ENCODE results near the gene ARL8A.

ARL8A gene

DNA sequence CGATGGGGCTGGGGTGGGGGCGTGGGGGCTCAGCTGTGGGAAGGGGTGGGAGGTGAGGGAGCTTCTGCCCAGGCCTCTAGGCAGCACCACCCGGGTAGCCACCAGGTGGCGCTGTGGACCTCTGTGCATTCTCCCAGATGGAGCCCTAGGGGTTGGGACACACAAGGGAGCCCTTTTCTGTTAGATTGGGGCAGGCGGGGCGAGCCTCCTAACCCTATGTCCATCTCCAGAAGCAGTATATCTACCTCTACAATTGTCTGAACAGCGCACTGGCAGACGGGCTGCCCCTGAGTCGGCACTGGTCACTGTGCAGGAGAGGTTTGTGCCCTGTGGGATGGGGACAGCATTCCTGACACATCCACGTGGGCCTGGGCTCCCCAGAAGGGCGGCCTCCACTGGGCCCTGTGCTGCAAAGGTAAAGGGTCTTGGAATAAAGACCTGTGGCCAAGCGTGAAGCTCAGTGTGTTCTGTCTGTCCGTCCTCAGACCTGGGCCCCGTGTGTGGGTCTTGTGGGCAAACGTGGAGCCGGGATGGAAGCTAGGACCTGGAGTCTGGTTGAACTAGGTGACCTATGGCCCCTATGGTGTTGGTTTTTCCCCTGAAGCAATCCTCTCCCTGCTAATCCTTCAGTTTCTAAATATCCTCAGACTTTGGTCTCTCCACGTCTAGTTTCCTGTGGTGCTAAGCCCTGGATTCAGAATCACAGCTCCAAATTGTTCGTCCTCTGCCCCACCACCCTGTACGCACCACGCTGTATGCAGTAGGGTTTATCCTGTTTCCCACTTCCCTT, 44.7 kb upstream of the ARL8A start:
- Histone ChIP-seq H3K27ac (ENCODE audit: low read length) (no peak overlapping the region), H3K4me3 (ENCODE audit: low read length) (no peak overlapping the region), H2AFZ (ENCODE audit: low read length) (no peak overlapping the region), H3K9me3 (replicated peaks; ENCODE audit: insufficient read depth, low read length) (no peaks in the 10 kb centered on the region), H3K79me2 (ENCODE audit: low read length) (no peaks in the 10 kb centered on the region), H3F3A (ENCODE audit: insufficient read depth, low read length) (no peaks in the 10 kb centered on the region), H3K4me1 (ENCODE audit: low read length) (no peaks in the 10 kb centered on the region), H3K4me2 (ENCODE audit: low read depth, low read length) (no peak overlapping the region), H3K9me2 (replicated peaks; ENCODE audit: insufficient read depth, low read length) (no peaks in the 10 kb centered on the region), H4K20me1 (ENCODE audit: insufficient read depth, low read length) (no peaks in the 10 kb centered on the region), H3K27me3 (replicated peaks; ENCODE audit: insufficient read depth, low read length) (peaks cover 66% of the 10 kb centered on the region), H3K9ac (ENCODE audit: low read length) (no peak overlapping the region), H3K36me3 (replicated peaks; ENCODE audit: insufficient read depth, low read length) (no peaks in the 10 kb centered on the region)
- peak; percentile 83 for DNase-seq
- TF ChIP-seq, protein P1, sequence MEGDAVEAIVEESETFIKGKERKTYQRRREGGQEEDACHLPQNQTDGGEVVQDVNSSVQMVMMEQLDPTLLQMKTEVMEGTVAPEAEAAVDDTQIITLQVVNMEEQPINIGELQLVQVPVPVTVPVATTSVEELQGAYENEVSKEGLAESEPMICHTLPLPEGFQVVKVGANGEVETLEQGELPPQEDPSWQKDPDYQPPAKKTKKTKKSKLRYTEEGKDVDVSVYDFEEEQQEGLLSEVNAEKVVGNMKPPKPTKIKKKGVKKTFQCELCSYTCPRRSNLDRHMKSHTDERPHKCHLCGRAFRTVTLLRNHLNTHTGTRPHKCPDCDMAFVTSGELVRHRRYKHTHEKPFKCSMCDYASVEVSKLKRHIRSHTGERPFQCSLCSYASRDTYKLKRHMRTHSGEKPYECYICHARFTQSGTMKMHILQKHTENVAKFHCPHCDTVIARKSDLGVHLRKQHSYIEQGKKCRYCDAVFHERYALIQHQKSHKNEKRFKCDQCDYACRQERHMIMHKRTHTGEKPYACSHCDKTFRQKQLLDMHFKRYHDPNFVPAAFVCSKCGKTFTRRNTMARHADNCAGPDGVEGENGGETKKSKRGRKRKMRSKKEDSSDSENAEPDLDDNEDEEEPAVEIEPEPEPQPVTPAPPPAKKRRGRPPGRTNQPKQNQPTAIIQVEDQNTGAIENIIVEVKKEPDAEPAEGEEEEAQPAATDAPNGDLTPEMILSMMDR (IDR thresholded peaks at IDR 0.05; ENCODE audit: low read length) = peak; percentile 72
- TF ChIP-seq EZH2phosphoT487 (IDR thresholded peaks at IDR 0.05; ENCODE audit: low read length) (no peak), EZH2 (optimal IDR thresholded peaks at IDR 0.05; ENCODE audit: low read depth, low read length) (no peak)

DNA sequence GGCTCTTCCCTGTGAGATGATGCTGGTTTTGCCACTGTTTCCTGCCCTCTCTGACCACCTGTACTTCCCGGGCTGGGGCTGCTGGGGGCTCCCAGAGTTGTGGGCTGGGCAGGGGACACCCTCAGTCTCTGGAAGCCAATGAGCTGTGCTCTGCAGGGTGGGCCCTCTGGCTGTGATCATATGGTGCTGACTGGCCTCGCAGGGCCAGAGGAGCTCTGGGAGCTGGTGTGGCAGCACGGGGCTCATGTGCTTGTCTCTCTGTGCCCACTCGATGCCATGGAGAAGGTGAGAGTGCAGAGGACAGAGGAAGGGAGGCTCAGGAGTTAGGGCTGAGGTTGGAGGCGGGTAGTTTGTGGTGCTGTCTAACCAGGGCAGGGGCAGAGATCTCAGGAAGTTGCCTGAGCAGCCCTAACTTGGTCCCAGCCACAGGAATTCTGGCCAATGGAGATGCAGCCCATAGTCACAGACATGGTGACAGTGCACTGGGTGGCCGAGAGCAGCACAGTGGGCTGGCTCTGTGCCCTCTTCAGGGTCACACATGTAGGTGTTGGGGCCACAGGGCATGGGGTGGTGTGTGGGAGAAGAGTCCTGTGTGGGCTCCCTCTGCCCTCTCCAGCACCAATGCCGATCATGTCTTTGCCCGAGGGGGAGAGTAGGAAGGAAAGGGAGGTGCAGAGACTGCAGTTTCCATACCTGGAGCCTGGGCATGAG, 43.3 kb upstream of the ARL8A start:
- DNase-seq = no peak
- no peaks in the 10 kb centered on the region for H4K20me1 ChIP-seq (ENCODE audit: insufficient read depth, low read length)
- H3K4me2 ChIP-seq (ENCODE audit: low read depth, low read length) = no peak overlapping the region
- no peaks in the 10 kb centered on the region for H3K79me2 ChIP-seq (ENCODE audit: low read length)
- peaks cover 52% of the 10 kb centered on the region for H3K27me3 ChIP-seq (replicated peaks; ENCODE audit: insufficient read depth, low read length)
- no peak for TF ChIP-seq EZH2phosphoT487 (IDR thresholded peaks at IDR 0.05; ENCODE audit: low read length)
- TF ChIP-seq, protein P1 (IDR thresholded peaks at IDR 0.05; ENCODE audit: low read length) = no peak
- no peak for TF ChIP-seq EZH2 (optimal IDR thresholded peaks at IDR 0.05; ENCODE audit: low read depth, low read length)
- H3K4me3 ChIP-seq (ENCODE audit: low read length) = no peak overlapping the region
- no peaks in the 10 kb centered on the region for H3K9me2 ChIP-seq (replicated peaks; ENCODE audit: insufficient read depth, low read length)
- H3K9me3 ChIP-seq (replicated peaks; ENCODE audit: insufficient read depth, low read length) = no peaks in the 10 kb centered on the region
- no peaks in the 10 kb centered on the region for H3F3A ChIP-seq (ENCODE audit: insufficient read depth, low read length)
- H2AFZ ChIP-seq (ENCODE audit: low read length) = no peak overlapping the region
- H3K27ac ChIP-seq (ENCODE audit: low read length) = no peak overlapping the region
- H3K9ac ChIP-seq (ENCODE audit: low read length) = no peak overlapping the region
- no peaks in the 10 kb centered on the region for H3K36me3 ChIP-seq (replicated peaks; ENCODE audit: insufficient read depth, low read length)
- no peaks in the 10 kb centered on the region for H3K4me1 ChIP-seq (ENCODE audit: low read length)

DNA sequence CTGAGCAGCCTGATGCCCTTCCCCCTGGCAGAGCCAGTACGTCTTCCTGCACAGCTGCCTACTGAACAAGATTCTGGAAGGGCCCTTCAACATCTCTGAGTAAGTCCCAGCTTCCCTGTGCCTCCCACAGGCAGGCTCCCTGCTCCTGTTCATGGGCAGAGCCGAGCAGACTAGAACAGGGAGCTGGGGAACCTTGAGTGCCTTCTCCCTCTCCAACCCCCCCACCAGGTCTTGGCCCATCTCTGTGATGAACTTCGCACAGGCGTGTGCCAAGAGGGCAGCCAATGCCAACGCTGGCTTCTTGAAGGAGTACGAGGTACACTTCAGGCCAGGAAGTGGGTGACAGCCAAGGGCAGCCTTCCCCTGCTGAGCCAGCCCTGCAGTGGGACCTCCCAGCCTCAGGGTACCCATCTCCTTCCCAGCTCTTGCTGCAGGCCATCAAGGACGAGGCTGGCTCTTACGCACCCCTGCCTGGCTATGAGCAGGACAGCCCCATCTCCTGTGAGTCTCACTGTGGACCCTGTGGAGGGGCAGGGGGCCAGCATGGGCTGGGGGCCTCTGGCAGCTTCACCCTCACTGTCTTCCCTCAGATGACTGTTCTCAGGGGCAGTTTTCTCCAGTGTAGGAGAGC, 42.6 kb upstream of the ARL8A start:
- no peaks in the 10 kb centered on the region for H3K36me3 ChIP-seq (replicated peaks; ENCODE audit: insufficient read depth, low read length)
- H3K4me2 ChIP-seq (ENCODE audit: low read depth, low read length) = no peak overlapping the region
- H4K20me1 ChIP-seq (ENCODE audit: insufficient read depth, low read length) = no peaks in the 10 kb centered on the region
- no peak overlapping the region for H2AFZ ChIP-seq (ENCODE audit: low read length)
- H3K9me2 ChIP-seq (replicated peaks; ENCODE audit: insufficient read depth, low read length) = no peaks in the 10 kb centered on the region
- no peak overlapping the region for H3K4me3 ChIP-seq (ENCODE audit: low read length)
- H3F3A ChIP-seq (ENCODE audit: insufficient read depth, low read length) = no peaks in the 10 kb centered on the region
- no peak overlapping the region for H3K27ac ChIP-seq (ENCODE audit: low read length)
- no peak for TF ChIP-seq EZH2phosphoT487 (IDR thresholded peaks at IDR 0.05; ENCODE audit: low read length)
- TF ChIP-seq, protein P1 (IDR thresholded peaks at IDR 0.05; ENCODE audit: low read length) = no peak
- no peak for TF ChIP-seq EZH2 (optimal IDR thresholded peaks at IDR 0.05; ENCODE audit: low read depth, low read length)
- peaks cover 46% of the 10 kb centered on the region for H3K27me3 ChIP-seq (replicated peaks; ENCODE audit: insufficient read depth, low read length)
- no peaks in the 10 kb centered on the region for H3K79me2 ChIP-seq (ENCODE audit: low read length)
- DNase-seq = no peak
- no peak overlapping the region for H3K9ac ChIP-seq (ENCODE audit: low read length)
- H3K4me1 ChIP-seq (ENCODE audit: low read length) = no peaks in the 10 kb centered on the region
- H3K9me3 ChIP-seq (replicated peaks; ENCODE audit: insufficient read depth, low read length) = no peaks in the 10 kb centered on the region
